Colon (tissue), 2 donors: ENCODE data around the gene IHH.

Experiments
- FAIRE-seq: peaks from 2 replicates; lab custom pipeline; 2012; peaks lifted over from hg19 to GRCh38; lab: Jason Lieb, UNC
- donor health status: control.
- donor health status: control.

Gene IHH

DNA sequence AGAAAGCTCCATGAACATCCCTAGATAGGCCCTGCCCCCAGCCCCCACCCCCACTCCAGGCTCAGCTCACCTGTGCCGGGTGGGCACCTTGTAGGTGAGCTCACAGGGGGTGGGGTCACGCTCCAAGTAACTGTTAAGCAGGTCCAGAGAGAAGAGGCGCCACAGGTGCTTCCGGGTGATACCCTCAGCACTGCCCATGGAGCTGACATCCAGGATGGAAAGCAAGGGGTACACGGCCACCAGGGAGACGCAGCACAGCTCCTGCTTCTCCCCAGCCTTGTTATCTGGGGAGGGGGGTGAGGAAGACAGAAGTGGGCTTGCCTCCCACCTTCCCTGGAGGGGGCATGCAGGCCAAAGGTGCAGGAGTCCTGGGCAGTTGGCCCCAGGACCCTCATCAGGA is 41.3 kb downstream of the IHH start:
- FAIRE-seq = no peak

DNA sequence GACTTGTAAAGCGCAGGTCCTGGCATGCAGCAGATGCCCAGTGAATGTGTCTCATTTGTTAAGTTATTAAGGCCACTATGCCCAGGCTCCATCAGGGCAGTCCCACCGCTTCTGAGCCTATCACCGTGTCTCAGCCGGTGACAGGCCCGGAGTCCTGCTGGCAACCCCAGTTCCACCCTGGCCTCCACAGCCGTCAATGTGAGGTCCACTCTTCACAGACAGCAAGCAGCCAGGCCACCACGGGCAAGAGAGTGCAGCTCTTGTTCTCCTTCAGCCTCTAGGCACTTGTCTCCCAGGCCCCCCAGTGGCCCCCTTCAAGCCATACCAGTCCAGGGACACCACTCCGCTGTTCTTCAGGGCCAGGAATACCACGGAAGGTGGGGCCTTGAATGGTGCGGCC is 42.0 kb downstream of the IHH start:
- FAIRE-seq = no peak

- FAIRE-seq = no peak
Measured at GRCh38 chr2:219018286-219018685, 42.4 kb downstream of the IHH start.

DNA sequence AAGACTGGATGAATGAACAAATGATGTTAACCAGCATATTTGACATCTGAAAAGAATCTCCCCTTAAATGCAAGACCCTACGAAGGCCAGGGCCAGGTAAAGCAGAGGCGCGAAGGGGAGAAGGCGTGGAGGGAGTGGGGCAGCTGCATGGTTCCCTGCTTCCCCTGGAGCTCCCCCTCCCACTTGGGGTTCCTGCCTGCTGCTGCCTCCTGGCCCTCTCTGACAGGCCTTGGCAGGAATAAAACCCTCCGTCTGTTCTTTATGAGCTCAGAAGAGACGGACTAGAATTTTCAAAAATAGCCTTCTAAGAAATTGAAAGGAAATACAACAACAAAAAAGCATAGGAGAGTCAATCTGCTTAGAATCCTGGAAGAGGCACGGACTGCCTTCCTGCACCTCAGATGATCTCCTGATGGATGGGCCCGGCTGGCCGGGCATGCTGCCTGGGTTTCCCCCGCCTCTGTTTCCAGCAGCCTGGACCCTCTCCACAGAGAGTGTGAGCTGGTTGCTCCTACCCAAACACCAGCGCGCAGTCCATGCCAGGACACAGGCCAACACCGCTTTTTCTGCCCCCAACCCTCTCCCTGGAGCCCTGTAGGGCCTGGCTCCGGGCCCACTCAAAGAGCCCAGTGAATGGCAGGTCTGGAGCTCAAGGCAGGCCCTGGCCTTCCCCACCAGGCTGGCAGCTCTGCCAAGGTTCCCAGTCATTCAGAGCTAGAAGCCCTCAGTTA is 43.4 kb downstream of the IHH start:
- no peak for FAIRE-seq

- FAIRE-seq = no peak
Measured at GRCh38 chr2:219016721-219017120, 44.0 kb downstream of the IHH start.

DNA sequence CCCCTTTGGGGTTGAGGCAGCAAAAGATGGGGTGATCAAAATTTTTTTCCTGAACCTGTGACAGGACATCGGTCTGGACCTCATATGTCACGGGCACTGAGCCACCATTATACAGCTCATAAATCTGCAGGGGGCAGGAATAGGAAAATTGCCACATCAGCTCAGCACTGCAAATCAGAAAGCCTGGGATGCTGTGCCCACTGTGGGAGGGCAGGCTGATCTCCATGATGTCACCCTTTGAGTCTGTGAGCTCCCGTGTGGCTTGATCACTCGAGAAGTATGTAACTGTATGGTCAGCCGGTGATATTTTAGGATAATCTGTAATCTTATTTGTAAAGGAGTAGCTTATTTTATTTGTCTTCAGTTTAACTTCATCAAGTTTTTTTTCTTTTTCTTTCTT is 49.8 kb downstream of the IHH start:
- no peak for FAIRE-seq

DNA sequence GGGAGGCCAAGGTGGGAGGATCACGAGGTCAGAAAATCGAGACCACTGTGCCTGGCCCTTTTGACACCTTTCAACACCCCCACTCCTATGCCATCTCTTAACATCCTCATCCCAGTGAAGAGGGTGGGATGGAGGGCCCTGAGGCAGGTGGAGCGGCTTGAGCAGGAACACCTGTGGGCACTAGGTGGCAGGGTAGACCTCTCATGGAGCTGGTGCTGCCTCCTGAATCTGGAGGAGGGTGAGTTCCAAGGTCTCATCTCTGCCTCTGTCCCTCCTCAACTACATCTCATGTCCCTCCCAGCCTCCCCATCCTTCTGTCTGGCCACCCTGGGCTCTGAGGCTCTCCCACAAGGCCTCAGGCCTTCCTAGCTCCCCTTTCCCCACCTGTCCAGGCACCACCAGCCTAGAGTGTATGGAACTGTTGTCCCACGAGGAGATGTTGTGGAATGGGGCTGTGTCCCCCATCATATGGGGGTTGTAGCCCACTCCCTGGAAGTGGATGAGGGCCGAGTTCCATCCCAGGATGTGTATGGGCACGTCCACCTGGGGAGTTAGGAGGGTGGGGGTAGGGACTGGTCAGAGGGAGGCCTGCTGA is 50.5 kb downstream of the IHH start:
- no peak for FAIRE-seq

GRCh38 chr2:219009294-219009693 is 51.4 kb downstream of the IHH start:
- FAIRE-seq = no peak
